HG03439 (cell line): ENCODE data around the gene OCEL1.

Experiments
- ATAC-seq: cut with Tn5 transposase; IDR thresholded peaks from one replicate; pipeline ENCODE4 v1.9.1; 2021; ENCODE audit warnings: mild to moderate bottlenecking, moderate library complexity; ENCODE audit not compliant: unreplicated experiment

OCEL1 gene

GRCh38 chr19:17237747-17238706 lies 12.0 kb downstream of the OCEL1 start:
- ATAC-seq: no peak

DNA sequence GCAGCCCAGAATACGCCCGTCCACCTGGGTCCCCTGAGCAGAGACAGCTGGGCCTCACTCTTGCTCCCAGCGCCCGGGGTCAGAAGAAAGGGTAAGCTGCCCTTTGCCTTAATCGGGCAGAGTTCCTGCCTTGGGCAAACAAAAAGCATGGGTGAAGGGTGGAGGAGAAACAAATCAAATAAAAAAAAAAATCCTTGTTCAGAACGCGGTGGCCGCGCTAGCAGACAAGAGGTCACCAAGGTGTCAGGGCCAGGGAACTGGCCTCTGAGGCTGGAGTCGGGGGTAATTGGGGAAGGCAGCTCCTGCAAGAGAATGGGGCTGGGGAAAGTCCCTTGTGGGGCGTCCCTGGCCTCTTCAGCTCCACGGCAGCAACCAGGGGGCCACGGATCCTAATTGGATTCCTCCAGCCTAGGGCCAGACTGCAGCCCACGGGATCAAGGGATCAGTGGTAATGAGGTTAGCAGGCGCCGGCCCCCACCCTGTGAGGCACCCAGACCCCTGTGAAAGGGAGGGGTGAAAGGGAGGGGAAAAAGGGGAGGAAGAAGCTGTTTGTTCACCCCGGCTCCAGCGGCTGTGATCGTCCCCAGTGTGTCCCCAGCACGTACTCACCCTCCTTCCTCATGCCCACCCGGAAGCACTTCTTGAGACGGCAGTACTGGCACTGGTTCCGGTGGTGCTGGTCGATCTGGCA lies 14.2 kb downstream of the OCEL1 start:
- ATAC-seq: no peak

DNA sequence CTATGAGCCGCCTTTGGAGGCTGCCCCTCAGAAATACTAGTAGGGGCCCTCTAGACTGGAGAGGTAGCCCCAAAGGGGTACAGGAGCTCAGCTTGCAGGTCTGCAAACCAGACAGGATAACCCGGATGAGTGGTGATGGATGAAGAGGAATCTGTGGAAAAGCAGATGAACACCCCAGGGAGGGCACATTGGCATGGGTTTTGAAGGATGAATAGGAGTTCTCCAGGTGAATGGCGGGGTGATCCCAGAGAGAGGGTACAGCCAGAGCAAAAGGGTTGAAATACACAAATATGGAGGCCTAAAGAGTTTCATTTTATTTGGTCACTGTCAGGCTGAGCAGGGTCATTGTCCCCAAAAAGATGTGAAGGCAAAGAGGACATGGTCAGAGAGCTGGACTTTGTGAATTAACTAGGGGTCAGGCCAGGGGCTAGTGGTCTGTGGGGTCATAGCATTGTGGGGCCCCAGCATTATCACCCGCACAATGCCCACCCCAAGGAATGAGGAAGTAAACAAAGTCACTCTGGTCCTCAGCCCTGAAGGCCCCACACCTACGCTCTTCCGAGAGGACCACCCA lies 14.9 kb downstream of the OCEL1 start:
- no peak for ATAC-seq

DNA sequence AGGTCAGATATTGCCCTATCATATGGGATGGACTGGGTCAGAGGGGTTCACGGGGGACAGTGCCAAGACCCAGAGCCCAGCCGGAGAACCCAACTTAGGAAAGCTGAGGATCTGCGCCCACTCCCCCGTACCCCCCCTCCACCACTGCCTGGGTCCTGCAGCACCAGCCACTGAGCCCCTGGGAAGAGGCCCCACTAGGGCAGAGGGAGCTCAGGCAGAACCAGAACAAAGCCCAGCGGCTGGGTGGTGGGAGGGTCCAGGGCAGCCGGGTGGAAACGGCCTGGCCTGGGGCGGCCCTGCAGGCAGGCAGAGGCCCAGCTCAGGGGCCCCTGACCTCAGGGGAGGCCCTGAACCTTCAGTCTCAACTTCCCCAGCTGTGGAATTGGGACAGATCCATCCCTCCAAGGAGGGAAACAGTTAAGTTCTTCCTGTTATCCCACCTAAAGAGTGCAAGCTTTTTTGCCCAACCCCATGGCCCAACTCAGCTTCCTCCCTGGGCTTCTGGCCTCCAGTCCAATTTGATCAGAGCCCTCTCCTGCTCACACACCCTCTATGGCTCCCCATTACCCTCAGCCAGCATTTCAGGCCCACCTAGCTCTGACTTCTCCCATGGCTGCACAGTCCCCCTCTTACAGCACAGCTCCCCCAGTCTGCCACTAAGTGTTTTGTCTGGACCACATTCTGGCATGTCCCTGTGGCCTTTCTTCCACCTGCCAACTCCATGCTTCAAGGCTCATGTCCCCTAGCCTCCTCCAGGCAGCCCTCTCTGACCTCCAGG lies 16.6 kb downstream of the OCEL1 start:
- no peak for ATAC-seq

- no peak for ATAC-seq
Measured at GRCh38 chr19:17243211-17243829, 17.3 kb downstream of the OCEL1 start.

DNA sequence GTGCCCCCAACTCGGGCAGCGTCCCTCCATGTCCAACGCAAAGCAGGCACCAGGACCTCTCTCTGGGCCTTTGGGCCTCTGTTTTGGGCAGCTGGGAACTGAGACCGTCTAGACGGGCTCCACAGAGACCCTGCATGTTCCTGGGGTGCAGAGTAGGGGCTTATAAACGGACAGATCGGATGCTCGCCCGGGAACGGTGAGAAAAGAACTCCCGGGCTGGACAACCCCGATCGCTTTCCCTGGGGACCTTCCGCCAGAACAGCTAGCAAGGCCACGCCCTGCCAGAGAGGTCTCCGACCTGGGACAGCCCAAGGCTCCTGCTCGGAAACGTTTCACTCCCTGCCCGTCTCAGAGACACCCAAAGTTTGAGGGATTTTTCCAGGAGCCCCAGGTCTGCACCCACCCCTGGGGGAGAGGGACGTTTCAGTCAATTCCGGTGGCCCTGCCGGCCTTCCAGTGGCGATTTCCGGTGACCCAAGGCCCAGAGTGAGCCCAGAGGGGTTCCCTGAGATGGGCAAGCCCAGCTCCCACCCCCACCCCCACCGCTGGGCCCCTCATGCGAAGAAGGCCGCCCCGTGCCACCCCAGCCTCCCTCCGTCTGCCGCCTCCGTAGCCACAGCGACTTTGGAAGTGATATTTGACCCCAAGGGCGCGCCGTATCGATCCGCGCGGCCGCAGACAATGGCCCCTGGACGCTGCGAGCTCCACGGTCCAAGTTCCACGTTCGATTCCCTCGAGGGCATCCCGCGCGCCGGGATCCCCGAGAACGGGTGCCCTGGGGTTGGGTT lies 18.0 kb downstream of the OCEL1 start:
- ATAC-seq: no peak

DNA sequence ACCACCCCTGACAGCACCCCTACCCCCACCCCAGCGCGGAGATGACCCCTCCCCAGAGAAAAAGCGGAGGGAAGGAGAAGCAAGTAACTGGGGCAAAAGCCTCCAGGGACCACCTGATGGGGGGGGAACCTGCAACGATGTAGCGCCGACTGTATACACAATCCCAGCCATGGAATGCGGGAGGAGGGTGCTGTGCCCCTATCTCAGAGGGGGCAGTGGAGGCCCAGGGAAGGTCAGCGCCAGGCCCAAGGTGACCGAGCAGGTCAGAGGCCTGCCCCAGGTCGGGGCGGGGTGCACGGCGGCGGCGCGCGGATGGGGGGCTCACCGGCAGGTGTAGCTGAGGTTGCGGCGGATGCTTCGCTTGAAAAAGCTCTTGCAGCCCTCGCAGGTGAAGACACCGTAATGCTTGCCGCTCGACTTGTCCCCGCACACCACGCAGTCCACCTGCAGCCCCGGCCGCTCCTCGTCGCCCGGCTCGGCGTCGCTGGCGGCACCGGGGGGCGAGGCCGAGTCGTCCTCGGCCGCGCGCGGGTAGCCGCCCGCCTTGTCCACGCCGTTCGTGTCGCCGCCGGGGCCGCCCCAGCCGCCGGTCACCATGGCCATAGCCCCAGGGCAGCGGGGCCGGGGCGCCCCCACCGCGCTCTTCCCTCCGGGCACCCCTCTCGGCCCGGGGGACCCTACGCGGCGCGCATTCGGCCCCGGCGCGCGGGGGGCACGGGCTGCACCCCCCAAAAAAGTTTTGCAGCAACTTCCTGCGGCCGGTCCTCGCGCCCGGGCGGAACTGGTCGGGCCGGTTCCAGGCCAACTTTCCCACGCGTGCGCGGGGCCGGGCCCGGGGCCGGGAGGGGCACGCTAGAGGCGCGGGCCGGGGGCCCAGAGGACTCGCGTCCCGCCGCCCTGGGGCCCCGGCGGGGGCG lies 18.9 kb downstream of the OCEL1 start:
- ATAC-seq: no peak

- no peak for ATAC-seq
Measured at GRCh38 chr19:17245535-17245984, 19.5 kb downstream of the OCEL1 start, which contains the start of gene NR2F6. Gene NR2F6, minus strand, starts transcription at chr19:17245919. Its CDS starts 699 bp downstream, at chr19:17245220.

DNA sequence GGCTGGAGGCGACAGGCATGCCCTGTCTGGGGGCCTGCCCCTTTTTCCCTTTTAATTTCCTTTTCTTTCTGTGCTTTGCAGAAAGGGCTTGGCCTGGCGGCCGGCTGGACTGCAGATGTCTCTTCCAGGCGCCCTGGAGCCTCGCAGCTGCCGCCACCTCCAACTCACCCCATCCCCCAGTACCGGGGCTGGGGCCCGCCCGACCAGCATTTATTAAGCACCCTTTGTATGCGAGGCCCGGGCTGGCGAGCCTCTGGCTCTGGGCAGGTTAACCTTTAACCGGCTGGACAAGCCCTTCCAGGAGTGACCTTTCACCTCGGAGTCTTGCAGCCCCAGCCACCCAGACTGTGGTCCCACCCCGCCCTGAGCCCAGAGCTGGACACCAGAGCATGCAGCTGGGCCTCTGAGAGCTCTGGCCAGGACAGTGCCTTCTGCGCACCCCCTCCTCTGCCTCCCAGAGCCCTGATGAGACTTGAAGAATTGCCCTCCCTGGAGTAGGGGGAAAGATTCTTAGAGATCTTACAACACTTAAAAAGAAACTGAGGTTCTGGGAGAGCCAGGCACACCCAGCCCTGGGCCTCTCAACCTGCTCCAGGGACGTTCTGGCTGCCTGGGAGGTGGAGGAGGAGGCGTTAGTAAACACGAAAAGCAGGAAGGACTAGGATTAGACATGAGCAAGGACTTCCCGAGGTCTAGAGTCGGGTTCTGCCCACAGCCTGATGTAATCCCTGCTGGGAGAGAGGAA lies 20.8 kb downstream of the OCEL1 start:
- ATAC-seq: no peak

GRCh38 chr19:17248011-17248776 lies 22.2 kb downstream of the OCEL1 start:
- no peak for ATAC-seq

DNA sequence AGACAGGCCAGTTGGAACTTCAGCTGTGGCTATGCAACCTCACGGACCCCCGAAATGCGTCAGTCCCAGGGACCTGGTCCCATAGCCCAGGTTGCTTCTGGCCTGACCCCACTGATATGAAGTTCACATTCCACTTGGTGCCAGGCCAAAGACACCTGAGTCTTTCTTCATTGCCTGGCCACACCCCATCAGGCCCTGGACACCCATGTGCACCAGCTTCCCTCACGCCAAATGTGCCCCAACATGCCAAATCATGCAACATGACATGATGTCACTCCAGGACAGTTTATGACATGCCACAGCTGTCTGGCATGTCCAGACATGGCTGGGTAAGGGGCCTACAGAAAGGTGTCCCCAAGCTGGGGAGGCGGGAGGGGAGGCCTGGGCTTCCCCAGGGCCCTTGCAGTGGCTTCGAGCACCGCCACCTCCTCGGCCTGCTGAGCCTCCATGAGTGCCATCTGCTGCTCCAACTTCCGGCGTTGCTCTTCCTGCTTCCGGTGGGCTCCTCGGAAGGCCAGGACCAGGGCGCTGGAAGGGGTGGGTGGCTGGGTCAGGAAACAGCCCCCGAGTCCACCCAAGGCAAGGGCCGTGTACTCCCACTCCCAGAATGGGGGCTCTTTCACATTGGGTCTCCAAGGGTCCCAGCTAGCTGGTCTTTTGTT lies 24.0 kb downstream of the OCEL1 start:
- ATAC-seq: no peak

GRCh38 chr19:17254636-17255035 lies 28.6 kb downstream of the OCEL1 start:
- ATAC-seq: no peak

DNA sequence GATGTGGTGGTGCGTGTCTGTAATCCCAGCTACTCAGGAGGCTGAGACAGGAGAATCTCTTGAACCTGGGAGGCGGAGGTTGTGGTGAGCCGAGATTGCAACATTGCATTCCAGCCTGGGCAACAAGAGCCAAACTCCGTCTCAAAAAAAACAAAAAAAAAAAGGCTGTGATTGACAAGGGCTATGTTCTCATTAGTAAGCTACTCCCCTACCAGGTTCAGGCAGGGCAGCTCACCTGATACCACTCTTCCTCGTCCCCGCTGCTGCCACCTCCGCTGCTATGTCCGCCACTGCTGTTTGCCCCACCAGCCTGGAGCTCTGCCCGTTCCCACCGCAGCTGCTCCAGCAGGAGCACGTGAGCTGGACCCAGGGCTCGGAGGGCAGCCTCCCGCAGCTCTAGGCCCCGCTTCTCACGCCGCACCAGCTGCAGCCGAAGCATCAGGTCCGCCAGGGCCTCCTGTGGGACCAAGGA lies 29.2 kb downstream of the OCEL1 start:
- ATAC-seq: no peak

- no peak for ATAC-seq
Measured at GRCh38 chr19:17256130-17256529, 30.1 kb downstream of the OCEL1 start.

DNA sequence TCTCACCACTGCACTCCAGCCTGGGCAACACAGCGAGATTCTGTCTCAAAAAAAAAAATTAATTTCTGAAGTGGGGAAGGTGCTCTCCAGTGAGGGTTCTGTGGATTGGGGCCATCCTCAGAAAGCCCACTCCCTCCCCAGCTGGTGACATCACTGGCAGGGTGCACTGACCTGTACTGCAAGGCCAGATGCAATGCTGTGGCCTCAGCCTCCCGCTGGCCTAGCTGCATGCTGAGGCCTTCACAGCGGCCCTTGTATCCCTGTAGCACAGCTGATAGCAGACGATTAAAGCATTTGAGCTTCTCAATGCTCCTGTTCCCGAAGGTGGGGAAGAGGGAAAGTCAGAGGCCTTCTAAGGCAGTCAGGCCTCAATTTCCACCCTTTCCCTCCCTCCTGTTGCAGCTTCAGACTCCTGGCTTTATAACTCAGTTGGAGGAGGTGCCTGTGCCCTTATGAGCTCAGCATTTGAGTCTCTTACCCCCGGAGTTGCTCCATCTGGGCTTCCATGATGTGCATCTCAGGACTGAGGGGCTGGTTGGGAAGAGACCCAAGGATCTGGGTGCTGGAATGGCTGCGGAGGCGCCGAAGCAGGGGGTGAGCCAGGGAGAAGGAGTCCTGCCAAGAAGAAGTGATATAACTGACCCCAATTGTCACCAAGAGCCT lies 33.2 kb downstream of the OCEL1 start:
- no peak for ATAC-seq

GRCh38 chr19:17259934-17260333 lies 33.9 kb downstream of the OCEL1 start:
- ATAC-seq: no peak
